Measurements from ENCODE around the gene TRIM44.

DNA sequence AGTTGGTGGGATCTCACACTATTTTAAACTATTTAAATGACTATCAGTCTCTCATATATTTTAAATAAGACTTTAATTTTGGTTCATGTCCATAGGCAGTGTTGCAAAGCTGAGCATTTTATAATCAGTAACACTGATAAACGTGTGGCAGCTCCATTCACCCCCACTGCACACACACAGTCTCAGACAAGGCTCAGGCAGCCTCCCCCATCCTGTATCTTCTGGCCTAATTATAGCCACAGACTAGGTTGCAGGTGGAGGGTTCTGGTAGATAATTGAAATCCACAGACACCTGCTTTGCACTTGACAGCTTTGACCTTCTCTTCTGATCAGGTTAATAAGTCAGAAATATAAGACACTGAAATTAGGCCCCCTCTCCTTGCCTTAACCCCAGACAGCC is 162.8 kb downstream of the TRIM44 start:
- TF ChIP-seq POLR2A (IDR thresholded peaks at IDR 0.05), result no peak
- TF ChIP-seq, protein P1, sequence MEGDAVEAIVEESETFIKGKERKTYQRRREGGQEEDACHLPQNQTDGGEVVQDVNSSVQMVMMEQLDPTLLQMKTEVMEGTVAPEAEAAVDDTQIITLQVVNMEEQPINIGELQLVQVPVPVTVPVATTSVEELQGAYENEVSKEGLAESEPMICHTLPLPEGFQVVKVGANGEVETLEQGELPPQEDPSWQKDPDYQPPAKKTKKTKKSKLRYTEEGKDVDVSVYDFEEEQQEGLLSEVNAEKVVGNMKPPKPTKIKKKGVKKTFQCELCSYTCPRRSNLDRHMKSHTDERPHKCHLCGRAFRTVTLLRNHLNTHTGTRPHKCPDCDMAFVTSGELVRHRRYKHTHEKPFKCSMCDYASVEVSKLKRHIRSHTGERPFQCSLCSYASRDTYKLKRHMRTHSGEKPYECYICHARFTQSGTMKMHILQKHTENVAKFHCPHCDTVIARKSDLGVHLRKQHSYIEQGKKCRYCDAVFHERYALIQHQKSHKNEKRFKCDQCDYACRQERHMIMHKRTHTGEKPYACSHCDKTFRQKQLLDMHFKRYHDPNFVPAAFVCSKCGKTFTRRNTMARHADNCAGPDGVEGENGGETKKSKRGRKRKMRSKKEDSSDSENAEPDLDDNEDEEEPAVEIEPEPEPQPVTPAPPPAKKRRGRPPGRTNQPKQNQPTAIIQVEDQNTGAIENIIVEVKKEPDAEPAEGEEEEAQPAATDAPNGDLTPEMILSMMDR (IDR thresholded peaks at IDR 0.05), result no peak
